MCF 10A (cell line): ENCODE results near the gene HSBP1. TPM values are rescaled to one million over a fixed set of nuclear protein-coding genes. Genes with fewer than 3 reads are reported as not detected.

ENCODE experiments used
- BruUV-seq: library from RNA; stranded (reverse); fragments of 400-500 nt; replicated peaks from 2 replicates; lab custom pipeline; 2021; lab: Mats Ljungman, UMichigan
- CTCF ChIA-PET: fragments of 300-600 bp; sonication (Branson Sonifier 250); formaldehyde crosslinking; extraction: SDS; loops from one replicate; lab custom pipeline; 2021; ENCODE audit warnings: antibody characterized with exemption, inconsistent platforms; lab: Yijun Ruan, JAX
- POLR2A ChIA-PET: fragments of 300-600, 350-650 bp; sonication (Branson Sonifier 250); formaldehyde crosslinking; extraction: SDS; loops from one replicate; lab custom pipeline; 2020; ENCODE audit warnings: antibody characterized with exemption, inconsistent platforms; lab: Yijun Ruan, JAX
- DNase-seq: peaks from one replicate; pipeline ENCODE4 v3.0.0-alpha.2; 2018; ENCODE audit not compliant: unreplicated experiment
- H3K27ac Mint-ChIP-seq: one replicate; pipeline ENCODE4 v1.8.0; 2022; ENCODE audit warnings: mild to moderate bottlenecking, low read depth, mixed read lengths; ENCODE audit not compliant: unreplicated experiment
- H3K27me3 Mint-ChIP-seq: one replicate; pipeline ENCODE4 v1.8.0; 2022; ENCODE audit warnings: mixed read lengths; ENCODE audit not compliant: insufficient read depth, unreplicated experiment
- H3K36me3 Mint-ChIP-seq: one replicate; pipeline ENCODE4 v1.8.0; 2022; ENCODE audit warnings: mild to moderate bottlenecking, moderate library complexity, mixed read lengths; ENCODE audit not compliant: insufficient read depth, unreplicated experiment
- H3K4me1 Mint-ChIP-seq: one replicate; pipeline ENCODE4 v1.8.0; 2022; ENCODE audit warnings: mixed read lengths; ENCODE audit not compliant: insufficient read depth, unreplicated experiment
- H3K4me3 Mint-ChIP-seq: one replicate; pipeline ENCODE4 v1.8.0; 2022; ENCODE audit warnings: mild to moderate bottlenecking, moderate library complexity, mixed read lengths; ENCODE audit not compliant: unreplicated experiment
- H3K9me3 Mint-ChIP-seq: one replicate; pipeline ENCODE4 v1.8.0; 2022; ENCODE audit warnings: mixed read lengths; ENCODE audit not compliant: unreplicated experiment
- CTCF ChIP-seq: fragments of 200-600 bp; IDR thresholded peaks from one replicate; pipeline ENCODE4 v1.8.0; 2022; ENCODE audit warnings: antibody characterized with exemption, mild to moderate bottlenecking; ENCODE audit not compliant: unreplicated experiment
- intact Hi-C: fragments of 100-400 bp; cut with micrococcal nuclease; formaldehyde crosslinking; loops from 2 replicates; pipeline ENCODE4 v1.14.1; 2022
- total RNA-seq: library from RNA; stranded (reverse); gene quantifications from 2 replicates; pipeline ENCODE4 v1.2.3, GENCODE V29; 2022

The HSBP1 gene
- total RNA-seq, 1 experiment from 2014 or later, result 101 TPM

GRCh38 chr16:83835586-83836566 lies 28.1 kb downstream of the HSBP1 start:
- POLR2A ChIA-PET, result interaction anchor here (0.9 kb wide), 1 partner anchor 9 kb away, joined by 3 read pairs; no protein-coding TSS in a partner anchor
- CTCF ChIA-PET, result interaction anchor here (1.7 to 2.0 kb wide), 2 partner anchors 9 kb away, joined by 7 read pairs; no protein-coding TSS in a partner anchor
- intact Hi-C loops, result no loop called here
- peak; percentile 35 for DNase-seq
- no TSS peak for BruUV-seq
- H3K9me3 Mint-ChIP-seq, result no peaks in the 10 kb centered on the region
- no peak for TF ChIP-seq CTCF
- no peaks in the 10 kb centered on the region for H3K36me3 Mint-ChIP-seq
- H3K27ac Mint-ChIP-seq, result no peak overlapping the region
- no peak overlapping the region for H3K4me3 Mint-ChIP-seq
- peaks cover 4% of the 10 kb centered on the region for H3K4me1 Mint-ChIP-seq
- H3K27me3 Mint-ChIP-seq, result peaks cover 12% of the 10 kb centered on the region

- no peak for TF ChIP-seq CTCF
- ChIA-PET CTCF (interaction anchor here (2.0 kb wide), 1 partner anchor 11 kb away, joined by 7 read pairs; no protein-coding TSS in a partner anchor), POLR2A (interaction anchor here (1.1 kb wide), 1 partner anchor 10 kb away, joined by 5 read pairs; no protein-coding TSS in a partner anchor)
- intact Hi-C loops, result no loop called here
- H3K9me3 Mint-ChIP-seq, result no peaks in the 10 kb centered on the region
- no peak overlapping the region for H3K4me3 Mint-ChIP-seq
- H3K36me3 Mint-ChIP-seq, result no peaks in the 10 kb centered on the region
- H3K27me3 Mint-ChIP-seq, result peaks cover 12% of the 10 kb centered on the region
- no peak for DNase-seq
- BruUV-seq, result no TSS peak
- peaks cover 4% of the 10 kb centered on the region for H3K4me1 Mint-ChIP-seq
- no peak overlapping the region for H3K27ac Mint-ChIP-seq
Observed at GRCh38 chr16:83837566-83837965, 29.8 kb downstream of the HSBP1 start.

GRCh38 chr16:83838151-83838550 lies 30.4 kb downstream of the HSBP1 start:
- peaks cover 4% of the 10 kb centered on the region for H3K4me1 Mint-ChIP-seq

More at GRCh38 chr16:83838151-83838550, 30.4 kb downstream of the HSBP1 start:
- Mint-ChIP-seq H3K27me3 (peaks cover 12% of the 10 kb centered on the region), H3K4me3 (no peak overlapping the region), H3K36me3 (no peaks in the 10 kb centered on the region), H3K27ac (no peak overlapping the region), H3K9me3 (no peaks in the 10 kb centered on the region)
- no peak for DNase-seq
- no TSS peak for BruUV-seq
- POLR2A ChIA-PET, result no interaction called here
- CTCF ChIA-PET, result interaction anchor here (2.0 kb wide), 1 partner anchor 11 kb away, joined by 7 read pairs; no protein-coding TSS in a partner anchor
- no peak for TF ChIP-seq CTCF
- intact Hi-C loops, result no loop called here
